ENCODE data around the gene NAB2. TPM values are rescaled to one million over a fixed set of nuclear protein-coding genes. Genes with fewer than 3 reads are reported as not detected.

NAB2 gene
- total RNA-seq, 4 donors from 2014 or later = 28.2 to 52.5 (median 36.9) TPM

DNA sequence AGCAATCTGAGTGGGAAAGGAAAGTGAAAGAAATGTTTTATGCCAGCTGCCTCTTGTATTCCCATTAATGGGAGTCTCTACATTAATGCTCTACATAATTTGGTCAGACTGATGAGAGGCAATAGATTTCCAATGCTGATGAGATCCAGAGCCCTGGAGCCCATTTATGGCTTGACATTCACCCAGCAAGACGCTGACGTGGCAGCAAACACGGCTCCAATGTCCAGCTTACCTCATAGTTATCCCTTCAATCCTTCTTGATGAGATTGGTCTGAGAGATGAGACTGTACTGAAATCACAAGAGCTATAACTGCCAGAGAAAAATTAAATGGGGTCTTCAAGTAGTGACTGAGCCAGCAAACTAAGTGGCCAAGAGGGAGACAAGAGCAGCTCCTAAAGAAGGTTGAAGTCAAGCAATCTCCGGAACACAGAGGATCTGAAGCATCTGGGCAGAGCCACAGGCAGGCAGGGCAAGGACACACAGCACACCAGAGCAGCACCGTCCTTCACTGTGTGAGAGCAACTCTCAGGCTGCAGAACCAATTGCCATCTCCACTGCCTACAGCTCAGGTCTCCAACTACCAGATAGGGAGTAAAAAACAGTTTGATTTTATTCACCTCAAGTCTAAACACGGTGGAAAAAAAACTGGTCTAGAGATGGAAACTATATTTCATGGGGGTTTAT, 31.7 kb upstream of the NAB2 start:
- no peak for DNase-seq (ENCODE audit: low spot score in 2 of 2)
- H3K4me3 ChIP-seq = no peak overlapping the region
- H3K27ac ChIP-seq = no peak overlapping the region

DNA sequence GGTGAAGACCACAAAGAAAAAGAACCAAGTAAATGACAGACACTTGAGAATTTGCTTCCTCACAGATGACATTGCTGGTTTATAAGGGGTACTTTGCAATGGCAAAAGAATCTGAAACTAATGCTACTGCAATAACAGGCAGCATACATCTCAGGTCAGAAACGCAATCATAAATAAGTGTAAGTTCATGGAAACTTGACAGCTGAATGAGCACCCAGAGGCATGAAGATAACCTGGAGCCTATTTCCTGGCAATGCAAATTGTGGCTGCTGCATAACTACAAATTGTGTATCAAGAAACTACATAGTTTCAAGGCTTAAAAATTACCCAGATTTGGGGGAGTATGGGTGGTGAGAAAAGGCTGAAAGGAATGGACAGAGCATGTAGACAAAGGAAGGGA, 30.5 kb upstream of the NAB2 start:
- no peak for DNase-seq (ENCODE audit: low spot score in 2 of 2)
- TF ChIP-seq EP300 (IDR thresholded peaks at IDR 0.05) (no peak), POLR2A (IDR thresholded peaks at IDR 0.05) (no peak), POLR2AphosphoS5 (IDR thresholded peaks at IDR 0.05) (no peak)
- TF ChIP-seq, protein P1, sequence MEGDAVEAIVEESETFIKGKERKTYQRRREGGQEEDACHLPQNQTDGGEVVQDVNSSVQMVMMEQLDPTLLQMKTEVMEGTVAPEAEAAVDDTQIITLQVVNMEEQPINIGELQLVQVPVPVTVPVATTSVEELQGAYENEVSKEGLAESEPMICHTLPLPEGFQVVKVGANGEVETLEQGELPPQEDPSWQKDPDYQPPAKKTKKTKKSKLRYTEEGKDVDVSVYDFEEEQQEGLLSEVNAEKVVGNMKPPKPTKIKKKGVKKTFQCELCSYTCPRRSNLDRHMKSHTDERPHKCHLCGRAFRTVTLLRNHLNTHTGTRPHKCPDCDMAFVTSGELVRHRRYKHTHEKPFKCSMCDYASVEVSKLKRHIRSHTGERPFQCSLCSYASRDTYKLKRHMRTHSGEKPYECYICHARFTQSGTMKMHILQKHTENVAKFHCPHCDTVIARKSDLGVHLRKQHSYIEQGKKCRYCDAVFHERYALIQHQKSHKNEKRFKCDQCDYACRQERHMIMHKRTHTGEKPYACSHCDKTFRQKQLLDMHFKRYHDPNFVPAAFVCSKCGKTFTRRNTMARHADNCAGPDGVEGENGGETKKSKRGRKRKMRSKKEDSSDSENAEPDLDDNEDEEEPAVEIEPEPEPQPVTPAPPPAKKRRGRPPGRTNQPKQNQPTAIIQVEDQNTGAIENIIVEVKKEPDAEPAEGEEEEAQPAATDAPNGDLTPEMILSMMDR (IDR thresholded peaks at IDR 0.05) = no peak
- no peaks in the 10 kb centered on the region for H3K27me3 ChIP-seq
- H3K4me3 ChIP-seq = no peak overlapping the region
- no peaks in the 10 kb centered on the region for H3K4me1 ChIP-seq
- H3K36me3 ChIP-seq = peaks cover 37% of the 10 kb centered on the region
- no peak overlapping the region for H3K27ac ChIP-seq
- 96% methylated on average over 1 of the region's 1 CpG for WGBS
- no peaks in the 10 kb centered on the region for H3K9me3 ChIP-seq

More for the DNA sequence above, 31.7 kb upstream of the NAB2 start:
- TF ChIP-seq, protein P1 (IDR thresholded peaks at IDR 0.05) = no peak
- TF ChIP-seq POLR2AphosphoS5 (IDR thresholded peaks at IDR 0.05) = no peak
- no peak for TF ChIP-seq POLR2A (IDR thresholded peaks at IDR 0.05)
- no peak for TF ChIP-seq EP300 (IDR thresholded peaks at IDR 0.05)
- no peaks in the 10 kb centered on the region for H3K9me3 ChIP-seq
- no peaks in the 10 kb centered on the region for H3K27me3 ChIP-seq
- 81% methylated on average over 6 of the region's 6 CpGs for WGBS
- peaks cover 37% of the 10 kb centered on the region for H3K36me3 ChIP-seq
- no peaks in the 10 kb centered on the region for H3K4me1 ChIP-seq

- no peak for TF ChIP-seq POLR2A (IDR thresholded peaks at IDR 0.05)
- TF ChIP-seq, protein P1 (IDR thresholded peaks at IDR 0.05) = no peak
- TF ChIP-seq EP300 (IDR thresholded peaks at IDR 0.05) = no peak
- TF ChIP-seq POLR2AphosphoS5 (IDR thresholded peaks at IDR 0.05) = no peak
- peaks cover 3% of the 10 kb centered on the region for H3K4me1 ChIP-seq
- H3K27ac ChIP-seq = no peak overlapping the region
- H3K36me3 ChIP-seq = peaks cover 16% of the 10 kb centered on the region
- WGBS = 66% methylated on average over 5 of the region's 5 CpGs
- no peak overlapping the region for H3K4me3 ChIP-seq
- no peaks in the 10 kb centered on the region for H3K9me3 ChIP-seq
- H3K27me3 ChIP-seq = no peaks in the 10 kb centered on the region
- no peak for DNase-seq (ENCODE audit: low spot score in 2 of 2)
Measured at GRCh38 chr12:57063991-57064685, 24.8 kb upstream of the NAB2 start.

DNA sequence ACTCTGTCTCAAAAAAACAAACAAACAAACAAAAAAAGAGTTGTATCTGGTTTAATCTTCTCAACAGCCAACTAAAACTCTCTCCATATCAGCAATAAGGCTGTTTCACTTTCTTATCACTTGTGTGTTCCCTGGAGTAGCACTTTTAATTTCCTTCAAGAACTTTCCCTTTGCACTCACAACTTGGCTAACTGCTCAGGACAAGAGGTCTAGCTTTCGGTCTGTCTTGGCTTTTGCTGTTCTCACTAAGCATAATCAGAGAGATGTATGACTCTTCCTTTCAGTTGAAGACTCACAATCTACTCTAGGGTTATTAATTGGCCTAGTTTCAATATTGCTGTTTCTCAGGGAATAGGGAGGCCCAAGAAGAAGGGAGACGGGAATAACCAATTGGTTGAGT, 22.7 kb upstream of the NAB2 start:
- H3K27ac ChIP-seq = no peak overlapping the region

GRCh38 chr12:57069523-57069922, 19.4 kb upstream of the NAB2 start:
- H3K27me3 ChIP-seq = no peaks in the 10 kb centered on the region
- TF ChIP-seq POLR2A (IDR thresholded peaks at IDR 0.05) (no peak), POLR2AphosphoS5 (IDR thresholded peaks at IDR 0.05) (peak in 2 of 3 donors; percentile 34 to 70)
- TF ChIP-seq, protein P1 (IDR thresholded peaks at IDR 0.05) = peak; percentile 75 to 80
- DNase-seq (ENCODE audit: low spot score in 2 of 2) = no peak

More for the DNA sequence above, 22.7 kb upstream of the NAB2 start:
- Histone ChIP-seq H3K4me1 (peaks cover 14% of the 10 kb centered on the region), H3K9me3 (no peaks in the 10 kb centered on the region), H3K27me3 (no peaks in the 10 kb centered on the region), H3K36me3 (peaks cover 11% of the 10 kb centered on the region), H3K4me3 (no peak overlapping the region)
- DNase-seq (ENCODE audit: low spot score in 2 of 2) = no peak
- TF ChIP-seq POLR2AphosphoS5 (IDR thresholded peaks at IDR 0.05) = no peak
- TF ChIP-seq, protein P1 (IDR thresholded peaks at IDR 0.05) = no peak
- no peak for TF ChIP-seq EP300 (IDR thresholded peaks at IDR 0.05)
- no peak for TF ChIP-seq POLR2A (IDR thresholded peaks at IDR 0.05)
- 93% methylated on average over 2 of the region's 2 CpGs for WGBS

More at GRCh38 chr12:57069523-57069922, 19.4 kb upstream of the NAB2 start:
- Histone ChIP-seq H3K4me3 (no peak overlapping the region), H3K36me3 (peaks cover 19% of the 10 kb centered on the region), H3K27ac (peak overlapping the region; percentile 53), H3K4me1 (peaks cover 25% of the 10 kb centered on the region), H3K9me3 (no peaks in the 10 kb centered on the region)
- WGBS = 35% methylated on average over 2 of the region's 3 CpGs
